HepG2 (cell line): ENCODE data around the gene MCC. TPM values are rescaled to one million over a fixed set of nuclear protein-coding genes. Genes with fewer than 3 reads are reported as not detected.

Experiments
- HNRNPK ChIP-seq: fragments of 200-400 bp; formaldehyde crosslinking; IDR thresholded peaks from 2 replicates; pipeline ENCODE4 v1.6.1; 2018; ENCODE audit warnings: low read length, low read depth, moderate library complexity, mild to moderate bottlenecking; ENCODE audit not compliant: poor library complexity, severe bottlenecking
- MZF1 ChIP-seq: sonication (generic); formaldehyde crosslinking; IDR thresholded peaks from 2 replicates; pipeline ENCODE4 v1.8.1; 2023; ENCODE audit warnings: mild to moderate bottlenecking, missing genetic modification reagents, borderline replicate concordance
- SP2 ChIP-seq: sonication (generic); formaldehyde crosslinking; IDR thresholded peaks from 2 replicates; pipeline ENCODE4 v1.5.1; 2020; ENCODE audit warnings: mild to moderate bottlenecking, missing genetic modification reagents
- ZNF225 ChIP-seq: sonication (generic); formaldehyde crosslinking; IDR thresholded peaks from 2 replicates; pipeline ENCODE4 v1.4.0; 2020; ENCODE audit warnings: mild to moderate bottlenecking, missing genetic modification reagents
- polyA plus RNA-seq, 8 experiments: library from polyadenylated mRNA; depleted of rRNA in 3 of 8; stranded (reverse) in 7 of 8; unstranded in 1 of 8; fragments of >200 nt; fragmentation: Illumina TruSeq in 4 of 8; extraction: Trizol in 4 of 8; gene quantifications; 2 replicates each; pipeline versions ENCODE4 v1.2.1 to v1.2.3, GENCODE V29; 2011 to 2016; ENCODE audit warnings: low read depth in 4 of 8, missing spikeins in 1 of 8, mixed read lengths in 1 of 8; ENCODE audit not compliant: insufficient read depth in 1 of 8
- total RNA-seq, 5 experiments: library from RNA; depleted of rRNA; stranded (reverse); fragments of >200 nt; fragmentation: Illumina TruSeq; extraction: Trizol; gene quantifications; 2 replicates each; pipeline ENCODE4 v1.2.3, GENCODE V29; 2016; ENCODE audit warnings: low read depth in 1 of 5
- TF ChIP-seq, protein P1 (sequence below): sonication (generic); formaldehyde crosslinking; IDR thresholded peaks from one replicate; pipeline ENCODE4 v1.5.1; 2020; ENCODE audit warnings: mild to moderate bottlenecking, missing genetic modification reagents; ENCODE audit errors: not compliant biosample characterization

Gene MCC
- total and polyA plus RNA-seq, 2 of the 13 experiments (the other 11 are each of a cell fraction or from before 2014, with no cell fraction given): 0.55 to 2.4 TPM

DNA sequence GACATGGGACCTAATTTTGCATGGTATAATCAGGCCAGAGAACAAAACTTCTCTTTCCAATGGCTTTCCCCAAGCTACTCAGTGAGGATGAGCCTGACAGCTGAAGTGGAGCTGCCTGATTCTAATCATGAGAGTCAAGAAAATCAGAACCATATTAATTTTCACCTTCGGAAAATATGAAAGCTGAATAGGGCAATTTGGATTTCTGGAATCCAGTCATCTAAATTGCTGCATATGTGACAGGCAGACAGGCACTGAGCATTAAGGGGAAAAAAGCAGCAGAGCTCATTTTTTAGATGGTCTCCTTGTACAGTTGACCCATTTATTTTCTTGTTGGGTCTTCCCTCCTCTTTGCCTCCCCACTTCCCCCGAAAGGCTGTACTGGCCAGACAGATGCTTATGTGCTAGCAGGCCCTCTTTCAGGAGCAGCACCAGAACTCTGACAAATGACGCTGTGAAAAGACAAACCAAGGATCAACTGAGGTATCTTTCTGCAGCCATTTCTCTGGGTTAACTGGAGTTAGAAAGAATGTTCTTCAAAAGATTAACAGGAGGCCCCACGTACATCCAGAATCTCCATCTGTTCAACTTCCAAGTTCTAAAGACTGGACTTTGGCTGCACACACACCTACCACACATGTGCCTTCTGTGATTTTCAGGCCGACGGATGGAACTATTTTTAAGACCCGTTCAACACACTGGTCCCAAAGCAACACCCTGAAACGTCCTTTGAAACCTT, 336.4 kb downstream of the MCC start (continued):
- no peak for TF ChIP-seq SP2 (CRISPR knock-in tag)
- no peak for TF ChIP-seq ZNF225
- no peak for TF ChIP-seq MZF1
- TF ChIP-seq HNRNPK: no peak
- TF ChIP-seq, protein P1, sequence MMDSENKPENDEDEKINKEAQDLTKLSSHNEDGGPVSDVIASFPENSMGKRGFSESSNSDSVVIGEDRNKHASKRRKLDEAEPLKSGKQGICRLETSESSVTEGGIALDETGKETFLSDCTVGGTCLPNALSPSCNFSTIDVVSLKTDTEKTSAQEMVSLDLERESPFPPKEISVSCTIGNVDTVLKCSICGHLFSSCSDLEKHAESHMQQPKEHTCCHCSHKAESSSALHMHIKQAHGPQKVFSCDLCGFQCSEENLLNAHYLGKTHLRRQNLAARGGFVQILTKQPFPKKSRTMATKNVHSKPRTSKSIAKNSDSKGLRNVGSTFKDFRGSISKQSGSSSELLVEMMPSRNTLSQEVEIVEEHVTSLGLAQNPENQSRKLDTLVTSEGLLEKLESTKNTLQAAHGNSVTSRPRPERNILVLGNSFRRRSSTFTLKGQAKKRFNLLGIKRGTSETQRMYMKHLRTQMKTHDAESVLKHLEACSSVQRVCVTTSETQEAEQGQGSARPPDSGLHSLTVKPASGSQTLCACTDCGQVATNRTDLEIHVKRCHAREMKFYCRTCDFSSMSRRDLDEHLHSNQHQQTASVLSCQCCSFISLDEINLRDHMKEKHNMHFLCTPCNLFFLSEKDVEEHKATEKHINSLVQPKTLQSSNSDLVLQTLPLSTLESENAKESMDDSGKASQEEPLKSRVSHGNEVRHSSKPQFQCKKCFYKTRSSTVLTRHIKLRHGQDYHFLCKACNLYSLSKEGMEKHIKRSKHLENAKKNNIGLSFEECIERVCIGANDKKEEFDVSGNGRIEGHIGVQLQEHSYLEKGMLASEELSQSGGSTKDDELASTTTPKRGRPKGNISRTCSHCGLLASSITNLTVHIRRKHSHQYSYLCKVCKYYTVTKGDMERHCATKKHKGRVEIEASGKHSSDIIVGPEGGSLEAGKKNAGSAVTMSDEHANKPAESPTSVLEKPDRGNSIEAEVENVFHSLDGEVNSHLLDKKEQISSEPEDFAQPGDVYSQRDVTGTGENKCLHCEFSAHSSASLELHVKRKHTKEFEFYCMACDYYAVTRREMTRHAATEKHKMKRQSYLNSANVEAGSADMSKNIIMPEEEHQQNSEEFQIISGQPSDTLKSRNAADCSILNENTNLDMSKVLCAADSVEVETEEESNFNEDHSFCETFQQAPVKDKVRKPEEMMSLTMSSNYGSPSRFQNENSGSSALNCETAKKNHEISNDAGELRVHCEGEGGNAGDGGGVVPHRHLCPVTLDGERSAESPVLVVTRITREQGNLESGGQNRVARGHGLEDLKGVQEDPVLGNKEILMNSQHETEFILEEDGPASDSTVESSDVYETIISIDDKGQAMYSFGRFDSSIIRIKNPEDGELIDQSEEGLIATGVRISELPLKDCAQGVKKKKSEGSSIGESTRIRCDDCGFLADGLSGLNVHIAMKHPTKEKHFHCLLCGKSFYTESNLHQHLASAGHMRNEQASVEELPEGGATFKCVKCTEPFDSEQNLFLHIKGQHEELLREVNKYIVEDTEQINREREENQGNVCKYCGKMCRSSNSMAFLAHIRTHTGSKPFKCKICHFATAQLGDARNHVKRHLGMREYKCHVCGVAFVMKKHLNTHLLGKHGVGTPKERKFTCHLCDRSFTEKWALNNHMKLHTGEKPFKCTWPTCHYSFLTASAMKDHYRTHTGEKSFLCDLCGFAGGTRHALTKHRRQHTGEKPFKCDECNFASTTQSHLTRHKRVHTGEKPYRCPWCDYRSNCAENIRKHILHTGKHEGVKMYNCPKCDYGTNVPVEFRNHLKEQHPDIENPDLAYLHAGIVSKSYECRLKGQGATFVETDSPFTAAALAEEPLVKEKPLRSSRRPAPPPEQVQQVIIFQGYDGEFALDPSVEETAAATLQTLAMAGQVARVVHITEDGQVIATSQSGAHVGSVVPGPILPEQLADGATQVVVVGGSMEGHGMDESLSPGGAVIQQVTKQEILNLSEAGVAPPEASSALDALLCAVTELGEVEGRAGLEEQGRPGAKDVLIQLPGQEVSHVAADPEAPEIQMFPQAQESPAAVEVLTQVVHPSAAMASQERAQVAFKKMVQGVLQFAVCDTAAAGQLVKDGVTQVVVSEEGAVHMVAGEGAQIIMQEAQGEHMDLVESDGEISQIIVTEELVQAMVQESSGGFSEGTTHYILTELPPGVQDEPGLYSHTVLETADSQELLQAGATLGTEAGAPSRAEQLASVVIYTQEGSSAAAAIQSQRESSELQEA (CRISPR knock-in tag): no peak
